H1 (cell line): Measurements from ENCODE around the gene RHOB. TPM values are rescaled to one million over a fixed set of nuclear protein-coding genes. Genes with fewer than 3 reads are reported as not detected.

Source experiments
- CTCF ChIA-PET: fragments of 300-600 bp; sonication (Branson Sonifier 250); formaldehyde crosslinking; loops from one replicate; lab custom pipeline; 2021; ENCODE audit not compliant: partially characterized antibody; lab: Charles Lee
- POLR2A ChIA-PET: fragments of 300-600 bp; sonication (Branson Sonifier 250); formaldehyde crosslinking; loops from one replicate; lab custom pipeline; 2021; ENCODE audit warnings: inconsistent platforms; ENCODE audit not compliant: partially characterized antibody; lab: Charles Lee
- DNase-seq, 2 experiments: peaks; one replicate each; pipeline versions ENCODE4 v3.0.0 to v3.0.0-alpha.2; 2010 to 2022; ENCODE audit warnings: low spot score in 2 of 2, low read depth in 1 of 2, mixed read lengths in 1 of 2
- FAIRE-seq: peaks from 2 replicates; lab custom pipeline; 2011; peaks lifted over from hg19 to GRCh38; lab: Jason Lieb, UNC
- H2AFZ ChIP-seq: 2 replicates; pipeline ENCODE4 v1.8.1; 2012; ENCODE audit warnings: low read length, inconsistent platforms
- H2AK5ac ChIP-seq: 2 replicates; pipeline ENCODE4 v1.6.1; 2013; ENCODE audit warnings: low read depth, low read length
- H2BK120ac ChIP-seq: replicated peaks from 2 replicates; pipeline ENCODE3; 2013; ENCODE audit warnings: low read depth, low read length, inconsistent platforms
- H2BK12ac ChIP-seq: 2 replicates; pipeline ENCODE4 v1.6.1; 2013; ENCODE audit warnings: low read depth, low read length
- H2BK15ac ChIP-seq: 2 replicates; pipeline ENCODE4 v1.6.1; 2013; ENCODE audit warnings: low read length
- H2BK20ac ChIP-seq: 2 replicates; pipeline ENCODE4 v1.6.1; 2013; ENCODE audit warnings: low read length
- H2BK5ac ChIP-seq: 2 replicates; pipeline ENCODE4 v1.6.1; 2013; ENCODE audit warnings: low read depth, low read length
- H3K14ac ChIP-seq: 2 replicates; pipeline ENCODE4 v1.6.1; 2013; ENCODE audit warnings: inconsistent platforms; ENCODE audit not compliant: insufficient read length
- H3K18ac ChIP-seq: 2 replicates; pipeline ENCODE4 v1.6.1; 2013; ENCODE audit warnings: low read length; ENCODE audit errors: extremely low read depth
- H3K23ac ChIP-seq: 2 replicates; pipeline ENCODE4 v1.6.1; 2013; ENCODE audit warnings: inconsistent platforms; ENCODE audit not compliant: insufficient read length
- H3K23me2 ChIP-seq: 2 replicates; pipeline ENCODE4 v1.6.1; 2013; ENCODE audit warnings: low read depth, low read length
- H3K27ac ChIP-seq: 2 replicates; pipeline ENCODE4 v1.6.1; 2011; ENCODE audit warnings: low read depth, low read length, inconsistent platforms
- H3K27me3 ChIP-seq, 4 experiments: replicated peaks in 1 of 4; 1 replicate in 1 of 4; 2 replicates in 3 of 4; pipeline versions ENCODE4 v1.6.1 to v1.8.1; 2011 to 2013; ENCODE audit warnings: low read length in 3 of 4, mild to moderate bottlenecking in 3 of 4, inconsistent platforms in 2 of 4, mixed read lengths in 2 of 4, moderate library complexity in 1 of 4; ENCODE audit not compliant: control insufficient read depth in 3 of 4, insufficient read depth in 3 of 4; ENCODE audit errors: extremely low read depth in 1 of 4
- H3K36me3 ChIP-seq, 4 experiments: 2 replicates each; pipeline versions ENCODE4 v1.6.1 to v1.8.1; 2011 to 2013; ENCODE audit warnings: mild to moderate bottlenecking in 4 of 4, low read length in 3 of 4, moderate library complexity in 2 of 4, control low read depth in 1 of 4, inconsistent platforms in 1 of 4; ENCODE audit not compliant: insufficient read depth in 4 of 4, control insufficient read depth in 2 of 4
- H3K4ac ChIP-seq: replicated peaks from 2 replicates; pipeline ENCODE3; 2013; ENCODE audit warnings: low read length, low read depth, mixed read lengths, inconsistent platforms; ENCODE audit not compliant: insufficient read length
- H3K4me1 ChIP-seq, 4 experiments: replicated peaks in 1 of 4; 1 replicate in 1 of 4; 2 replicates in 3 of 4; pipeline versions ENCODE4 v1.6.1 to v1.8.1; 2011 to 2013; ENCODE audit warnings: low read length in 3 of 4, inconsistent platforms in 2 of 4, mixed read lengths in 1 of 4; ENCODE audit not compliant: insufficient read depth in 4 of 4, control insufficient read depth in 3 of 4
- H3K4me2 ChIP-seq, 2 experiments: 2 replicates each; pipeline versions ENCODE4 v1.6.1 to v1.8.1; 2011 to 2013; ENCODE audit warnings: low read depth in 2 of 2, low read length in 2 of 2, control low read depth in 1 of 2, inconsistent platforms in 1 of 2, mild to moderate bottlenecking in 1 of 2; ENCODE audit not compliant: insufficient read depth in 1 of 2
- H3K4me3 ChIP-seq, 4 experiments: fragments of 200-600, 300-600 bp in 1 of 4; sonication (generic), shearing (Covaris generic), sonication (Bioruptor Twin) in 1 of 4; 2 replicates each; pipeline versions ENCODE4 v1.5.1 to v1.8.1; 2011 to 2016; ENCODE audit warnings: low read length in 4 of 4, low read depth in 3 of 4, control low read depth in 2 of 4, inconsistent platforms in 2 of 4, mild to moderate bottlenecking in 2 of 4, mixed read lengths in 1 of 4, moderate library complexity in 1 of 4; ENCODE audit not compliant: insufficient read depth in 2 of 4; ENCODE audit errors: extremely low read depth in 1 of 4
- H3K56ac ChIP-seq: replicated peaks from 2 replicates; pipeline ENCODE3; 2013; ENCODE audit warnings: low read depth, mild to moderate bottlenecking, mixed read lengths, low read length, inconsistent platforms; ENCODE audit not compliant: insufficient read length
- H3K79me1 ChIP-seq: 2 replicates; pipeline ENCODE4 v1.6.1; 2013; ENCODE audit warnings: low read depth, low read length, control low read depth
- H3K79me2 ChIP-seq, 2 experiments: 2 replicates each; pipeline versions ENCODE4 v1.6.1 to v1.8.1; 2012 to 2013; ENCODE audit warnings: low read length in 2 of 2, mild to moderate bottlenecking in 2 of 2, inconsistent platforms in 1 of 2; ENCODE audit not compliant: insufficient read depth in 2 of 2, control insufficient read depth in 1 of 2
- H3K9ac ChIP-seq, 4 experiments: replicated peaks in 1 of 4; 1 replicate in 1 of 4; 2 replicates in 3 of 4; pipeline versions ENCODE4 v1.6.1 to v1.8.1; 2011 to 2013; ENCODE audit warnings: low read depth in 3 of 4, low read length in 3 of 4, control low read depth in 2 of 4, mild to moderate bottlenecking in 2 of 4, moderate library complexity in 2 of 4, inconsistent platforms in 1 of 4; ENCODE audit errors: extremely low read depth in 1 of 4
- H3K9me3 ChIP-seq, 2 experiments: 2 replicates each; pipeline versions ENCODE4 v1.6.1 to v1.8.1; 2012 to 2013; ENCODE audit warnings: mild to moderate bottlenecking in 2 of 2, moderate library complexity in 2 of 2, control low read depth in 1 of 2, inconsistent platforms in 1 of 2, low read depth in 1 of 2, low read length in 1 of 2, mixed read lengths in 1 of 2; ENCODE audit not compliant: insufficient read depth in 2 of 2
- H4K20me1 ChIP-seq, 2 experiments: replicated peaks in 1 of 2; 2 replicates each; pipeline versions ENCODE3 to v1.8.1; 2011 to 2013; ENCODE audit warnings: inconsistent platforms in 2 of 2, low read length in 2 of 2, mild to moderate bottlenecking in 1 of 2; ENCODE audit not compliant: insufficient read depth in 2 of 2, control insufficient read depth in 1 of 2
- H4K5ac ChIP-seq: 2 replicates; pipeline ENCODE4 v1.6.1; 2013; ENCODE audit warnings: low read length, low read depth, mixed read lengths, inconsistent platforms; ENCODE audit not compliant: insufficient read length
- H4K8ac ChIP-seq: 2 replicates; pipeline ENCODE4 v1.8.0; 2013; ENCODE audit warnings: mild to moderate bottlenecking, moderate library complexity, low read length, inconsistent platforms; ENCODE audit not compliant: insufficient read depth; ENCODE audit errors: extremely low read depth
- H4K91ac ChIP-seq: replicated peaks from 2 replicates; pipeline ENCODE3; 2013; ENCODE audit warnings: low read length, mixed read lengths, inconsistent platforms; ENCODE audit not compliant: insufficient read length
- ASH2L ChIP-seq: fragments of 200-600, 300-600 bp; sonication (generic); IDR thresholded peaks from one replicate; pipeline ENCODE4 v1.7.1; 2017; ENCODE audit warnings: low read length
- EZH2 ChIP-seq: fragments of 200-600 bp; sonication (generic); IDR thresholded peaks from 2 replicates; pipeline ENCODE4 v1.7.1; 2012; ENCODE audit warnings: low read depth, mild to moderate bottlenecking, moderate library complexity, low read length, inconsistent platforms; ENCODE audit not compliant: severe bottlenecking
- MAFK ChIP-seq: IDR thresholded peaks from 2 replicates; pipeline ENCODE4 v1.6.1; 2012; ENCODE audit warnings: low read depth, mild to moderate bottlenecking, improper control_type of control experiment, low read length
- NANOG ChIP-seq: IDR thresholded peaks from 2 replicates; pipeline ENCODE4 v1.6.1; 2011; ENCODE audit warnings: low read length, low read depth, mild to moderate bottlenecking, inconsistent platforms; ENCODE audit not compliant: insufficient read depth, poor library complexity, severe bottlenecking
- PHF8 ChIP-seq: fragments of 200-600 bp; sonication (generic); conservative IDR thresholded peaks from 2 replicates; pipeline ENCODE4 v1.7.1; 2012; ENCODE audit warnings: low read depth, mild to moderate bottlenecking, inconsistent platforms, low read length, moderate library complexity
- RXRA ChIP-seq: IDR thresholded peaks from 2 replicates; pipeline ENCODE4 v1.6.1; 2011; ENCODE audit warnings: low read depth, mild to moderate bottlenecking, low read length, moderate library complexity; ENCODE audit not compliant: insufficient read depth
- SIN3A ChIP-seq, 2 experiments: IDR thresholded peaks in 1 of 2; conservative IDR thresholded peaks in 1 of 2; 2 replicates each; pipeline ENCODE4 v1.6.1; 2011 to 2012; ENCODE audit warnings: low read length in 2 of 2, improper control_type of control experiment in 1 of 2, low read depth in 1 of 2, mild to moderate bottlenecking in 1 of 2
- SRF ChIP-seq: IDR thresholded peaks from 2 replicates; pipeline ENCODE4 v1.6.1; 2011; ENCODE audit warnings: mild to moderate bottlenecking, low read depth, low read length, moderate library complexity
- TBP ChIP-seq: IDR thresholded peaks from 2 replicates; pipeline ENCODE4 v1.6.1; 2011; ENCODE audit warnings: low read depth, low read length, improper control_type of control experiment
- WGBS, 2 experiments: shearing (Covaris generic) in 1 of 2; methylation state at CpG; one replicate each; pipeline versions ENCODE4 v1.1.6 to v1.1.7; 2013 to 2015; ENCODE audit warnings: low lambda C conversion rate in 2 of 2, mixed read lengths in 2 of 2, inconsistent platforms in 1 of 2, low coverage in 1 of 2, missing lambda C conversion rate in 1 of 2; ENCODE audit not compliant: insufficient replicate concordance in 2 of 2, insufficient coverage in 1 of 2, insufficient read length in 1 of 2; ENCODE audit errors: extremely low coverage in 1 of 2, missing lambda C conversion rate in 1 of 2; 5-methylcytosine and 5-hydroxymethylcytosine counted together
- polyA plus RNA-seq, 7 experiments: library from polyadenylated mRNA; depleted of rRNA in 3 of 7; stranded (reverse) in 5 of 7; unstranded in 2 of 7; fragments of >200 nt in 5 of 7; fragments of 200-250 nt in 2 of 7; gene quantifications; 1 replicate in 5 of 7; 2 replicates in 1 of 7; 4 replicates in 1 of 7; pipeline versions ENCODE4 v1.2.1 to v1.2.3, GENCODE V29; 2011 to 2013; ENCODE audit warnings: missing spikeins in 2 of 7, mixed read lengths in 2 of 7
- total RNA-seq: library from RNA; stranded (reverse); fragmentation: NEBNext Ultra II Directional; extraction: Animal tissue kit (Norgen Biotek cat#: 25700); gene quantifications from 2 replicates; pipeline ENCODE4 v1.2.1, GENCODE V29; 2021
- TF ChIP-seq, protein P1 (sequence below): IDR thresholded peaks from 2 replicates; pipeline ENCODE4 v1.6.1; 2012; ENCODE audit warnings: inconsistent platforms

The RHOB gene
- total and polyA plus RNA-seq, 2 of the 8 experiments (the other 6 are each of a cell fraction or from before 2014, with no cell fraction given), result 9.3 to 9.5 TPM

DNA sequence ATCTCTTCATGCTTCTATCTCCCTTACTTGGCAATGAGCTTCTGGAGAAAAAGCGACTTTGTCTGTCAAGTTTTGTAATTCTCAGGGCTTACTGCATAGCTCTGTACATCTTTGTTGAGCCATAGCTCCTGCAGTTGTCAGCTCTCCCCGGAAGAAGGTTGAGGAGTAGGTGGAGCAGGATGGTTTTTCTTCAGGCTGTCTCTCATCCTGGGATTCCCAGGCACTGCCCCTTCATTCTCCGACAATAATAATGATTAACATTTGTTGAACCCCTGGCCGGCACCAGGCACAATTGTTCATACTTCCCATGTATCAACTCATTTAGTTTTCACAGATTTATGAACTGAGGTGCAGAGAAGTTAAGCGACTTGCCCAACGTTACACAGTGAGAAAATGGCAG lies 23.5 kb upstream of the RHOB start:
- Histone ChIP-seq H3K56ac (no peak overlapping the region), H3K14ac (no peak overlapping the region), H2BK120ac (no peak overlapping the region), H2BK5ac (no peak overlapping the region), H4K91ac (no peak overlapping the region), H2BK20ac (no peak overlapping the region), H3K79me1 (no peaks in the 10 kb centered on the region), H3K79me2 (no peaks in the 10 kb centered on the region), H3K23ac (no peak overlapping the region), H3K23me2 (no peaks in the 10 kb centered on the region), H3K27me3 (no peaks in the 10 kb centered on the region), H2AK5ac (no peak overlapping the region), H3K4ac (no peak overlapping the region), H3K4me2 (no peak overlapping the region), H4K8ac (no peak overlapping the region), H2BK15ac (no peak overlapping the region), H3K4me1 (peaks cover 0 to 4% (median under 1%) of the 10 kb centered on the region in 4 experiments; a peak in 2 of 7 replicates), H4K5ac (no peak overlapping the region), H4K20me1 (no peaks in the 10 kb centered on the region), H3K9me3 (no peaks in the 10 kb centered on the region), H3K18ac (no peak overlapping the region), H3K36me3 (no peaks in the 10 kb centered on the region), H3K9ac (no peak overlapping the region), H2BK12ac (no peak overlapping the region), H2AFZ (no peak overlapping the region), H3K4me3 (no peak overlapping the region), H3K27ac (no peak overlapping the region)
- WGBS, 2 experiments, result 77% methylated on average over 6 of the region's 6 CpGs; no CpG with 5 or more reads in 1 of the 2 experiments
- DNase-seq (no peak), FAIRE-seq (no peak)
- TF ChIP-seq TBP (no peak), PHF8 (no peak), ASH2L (no peak), MAFK (no peak), SRF (no peak), RXRA (no peak), NANOG (no peak), EZH2 (no peak), SIN3A (conservative IDR thresholded peaks at IDR 0.05 in 1 of 2, IDR thresholded peaks at IDR 0.05 in 1 of 2; ENCODE audit: low read depth in 1 of 2, low read length in 2 of 2) (no peak)
- TF ChIP-seq, protein P1, sequence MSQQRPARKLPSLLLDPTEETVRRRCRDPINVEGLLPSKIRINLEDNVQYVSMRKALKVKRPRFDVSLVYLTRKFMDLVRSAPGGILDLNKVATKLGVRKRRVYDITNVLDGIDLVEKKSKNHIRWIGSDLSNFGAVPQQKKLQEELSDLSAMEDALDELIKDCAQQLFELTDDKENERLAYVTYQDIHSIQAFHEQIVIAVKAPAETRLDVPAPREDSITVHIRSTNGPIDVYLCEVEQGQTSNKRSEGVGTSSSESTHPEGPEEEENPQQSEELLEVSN, result no peak
- ChIA-PET CTCF (interaction anchor here (0.6 to 25.0 kb wide), 31 partner anchors 13 to 320 kb away, joined by 3 to 404 read pairs (median 4); partner anchors contain the start of genes HS1BP3 and RHOB), POLR2A (interaction anchor here (1.3 to 3.0 kb wide), 2 partner anchors 24 to 31 kb away, joined by 3 to 12 read pairs; partner anchors contain the start of gene RHOB)
